Loucy (cell line): ENCODE measurements around the gene STOX1.

Experiments used
- H2AFZ ChIP-seq: fragments of 200-600 bp; sonication (generic); 2 replicates; pipeline ENCODE4 v1.6.0; 2016; ENCODE audit warnings: antibody characterized with exemption, mild to moderate bottlenecking, low read length, moderate library complexity
- H3F3A ChIP-seq: fragments of 200-600 bp; 2 replicates; pipeline ENCODE4 v1.6.0; 2016; ENCODE audit warnings: antibody characterized with exemption, low read depth, mild to moderate bottlenecking
- H3K27me3 ChIP-seq: fragments of 200-600 bp; sonication (generic); 2 replicates; pipeline ENCODE4 v1.6.1; 2014; ENCODE audit warnings: low read length, mild to moderate bottlenecking; ENCODE audit not compliant: insufficient read depth, poor library complexity, severe bottlenecking
- H3K36me3 ChIP-seq: fragments of 200-600 bp; sonication (generic); 2 replicates; pipeline ENCODE4 v1.6.1; 2016; ENCODE audit warnings: low read length; ENCODE audit not compliant: insufficient read depth
- H3K4me1 ChIP-seq: fragments of 200-600 bp; sonication (generic); 2 replicates; pipeline ENCODE4 v1.5.1; 2014; ENCODE audit warnings: low read length, mild to moderate bottlenecking; ENCODE audit not compliant: insufficient read depth, poor library complexity, severe bottlenecking
- H3K4me2 ChIP-seq: fragments of 200-600 bp; sonication (generic); 2 replicates; pipeline ENCODE4 v1.6.0; 2014; ENCODE audit warnings: antibody characterized with exemption, low read length, low read depth, mild to moderate bottlenecking; ENCODE audit not compliant: poor library complexity, severe bottlenecking
- H3K4me3 ChIP-seq: fragments of 200-600 bp; sonication (generic); 2 replicates; pipeline ENCODE4 v1.5.1; 2014; ENCODE audit warnings: low read length, mild to moderate bottlenecking, mixed read lengths; ENCODE audit not compliant: poor library complexity, severe bottlenecking
- H3K79me2 ChIP-seq: fragments of 200-600 bp; sonication (generic); 2 replicates; pipeline ENCODE4 v1.6.1; 2014; ENCODE audit warnings: low read length; ENCODE audit not compliant: insufficient read depth
- H3K9ac ChIP-seq: fragments of 200-600 bp; sonication (generic); 2 replicates; pipeline ENCODE4 v1.6.0; 2014; ENCODE audit warnings: mild to moderate bottlenecking, low read depth, low read length, moderate library complexity; ENCODE audit not compliant: poor library complexity, severe bottlenecking
- H3K9me2 ChIP-seq: fragments of 200-600 bp; sonication (generic); replicated peaks from 2 replicates; pipeline ENCODE4 v1.6.1; 2016; ENCODE audit warnings: low read depth, low read length, mixed read lengths
- H3K9me3 ChIP-seq: fragments of 200-600 bp; sonication (generic); 2 replicates; pipeline ENCODE4 v1.6.1; 2014; ENCODE audit warnings: mild to moderate bottlenecking, antibody characterized with exemption, low read length, low read depth; ENCODE audit not compliant: insufficient read depth
- H4K20me1 ChIP-seq: fragments of 200-600 bp; sonication (generic); 2 replicates; pipeline ENCODE4 v1.6.0; 2014; ENCODE audit warnings: antibody characterized with exemption, low read length, mild to moderate bottlenecking; ENCODE audit not compliant: insufficient read depth, poor library complexity, severe bottlenecking
- CTCF ChIP-seq: fragments of 200-600 bp; sonication (generic); conservative IDR thresholded peaks from 2 replicates; pipeline ENCODE4 v1.5.1; 2014; ENCODE audit warnings: mild to moderate bottlenecking, antibody characterized with exemption, low read length
- EZH2phosphoT487 ChIP-seq: fragments of 200-600 bp; IDR thresholded peaks from 2 replicates; pipeline ENCODE4 v1.6.1; 2018; ENCODE audit warnings: antibody characterized with exemption, mild to moderate bottlenecking, moderate library complexity, borderline replicate concordance

STOX1 gene

GRCh38 chr10:68869623-68870022 is 42.3 kb downstream of the STOX1 start:
- H2AFZ ChIP-seq, result no peak overlapping the region
- H3K79me2 ChIP-seq, result no peaks in the 10 kb centered on the region
- H4K20me1 ChIP-seq, result no peaks in the 10 kb centered on the region
- no peak overlapping the region for H3K4me3 ChIP-seq
- H3K9ac ChIP-seq, result no peak overlapping the region
- TF ChIP-seq EZH2phosphoT487 (no peak), CTCF (no peak)
- no peaks in the 10 kb centered on the region for H3K36me3 ChIP-seq
- H3K9me2 ChIP-seq, result no peaks in the 10 kb centered on the region
- H3K9me3 ChIP-seq, result no peaks in the 10 kb centered on the region
- no peak overlapping the region for H3K4me2 ChIP-seq
- no peaks in the 10 kb centered on the region for H3K4me1 ChIP-seq
- no peaks in the 10 kb centered on the region for H3K27me3 ChIP-seq
- no peaks in the 10 kb centered on the region for H3F3A ChIP-seq

GRCh38 chr10:68870061-68870460 is 42.7 kb downstream of the STOX1 start:
- Histone ChIP-seq H3F3A (no peaks in the 10 kb centered on the region), H3K9me3 (no peaks in the 10 kb centered on the region), H3K4me1 (no peaks in the 10 kb centered on the region), H3K27me3 (no peaks in the 10 kb centered on the region), H3K79me2 (no peaks in the 10 kb centered on the region), H3K4me2 (no peak overlapping the region), H3K9me2 (no peaks in the 10 kb centered on the region), H3K4me3 (no peak overlapping the region), H3K9ac (no peak overlapping the region), H3K36me3 (no peaks in the 10 kb centered on the region), H2AFZ (no peak overlapping the region), H4K20me1 (no peaks in the 10 kb centered on the region)
- TF ChIP-seq EZH2phosphoT487, result no peak
- no peak for TF ChIP-seq CTCF

- H3K4me3 ChIP-seq, result no peak overlapping the region
- no peaks in the 10 kb centered on the region for H3K79me2 ChIP-seq
- no peak for TF ChIP-seq EZH2phosphoT487
- TF ChIP-seq CTCF, result no peak
- no peaks in the 10 kb centered on the region for H3F3A ChIP-seq
- H3K36me3 ChIP-seq, result no peaks in the 10 kb centered on the region
- no peaks in the 10 kb centered on the region for H3K27me3 ChIP-seq
- H3K9me3 ChIP-seq, result no peaks in the 10 kb centered on the region
- no peaks in the 10 kb centered on the region for H3K4me1 ChIP-seq
- H3K9ac ChIP-seq, result no peak overlapping the region
- no peaks in the 10 kb centered on the region for H3K9me2 ChIP-seq
- H2AFZ ChIP-seq, result no peak overlapping the region
- H4K20me1 ChIP-seq, result no peaks in the 10 kb centered on the region
- no peak overlapping the region for H3K4me2 ChIP-seq
Measured at GRCh38 chr10:68870545-68871104, 43.3 kb downstream of the STOX1 start.
